Fibroblast of skin of right biceps (primary cell): ENCODE measurements around the gene CBFA2T2.
"Not testable (repeated sequence)": the region's sequence is repeated elsewhere in the genome, so short reads cannot be mapped to it uniquely, and the experiment has no call there.

Source experiments
- DNase-seq: peaks from one replicate; pipeline ENCODE4 v3.0.0-alpha.2; 2013

Gene CBFA2T2

DNA sequence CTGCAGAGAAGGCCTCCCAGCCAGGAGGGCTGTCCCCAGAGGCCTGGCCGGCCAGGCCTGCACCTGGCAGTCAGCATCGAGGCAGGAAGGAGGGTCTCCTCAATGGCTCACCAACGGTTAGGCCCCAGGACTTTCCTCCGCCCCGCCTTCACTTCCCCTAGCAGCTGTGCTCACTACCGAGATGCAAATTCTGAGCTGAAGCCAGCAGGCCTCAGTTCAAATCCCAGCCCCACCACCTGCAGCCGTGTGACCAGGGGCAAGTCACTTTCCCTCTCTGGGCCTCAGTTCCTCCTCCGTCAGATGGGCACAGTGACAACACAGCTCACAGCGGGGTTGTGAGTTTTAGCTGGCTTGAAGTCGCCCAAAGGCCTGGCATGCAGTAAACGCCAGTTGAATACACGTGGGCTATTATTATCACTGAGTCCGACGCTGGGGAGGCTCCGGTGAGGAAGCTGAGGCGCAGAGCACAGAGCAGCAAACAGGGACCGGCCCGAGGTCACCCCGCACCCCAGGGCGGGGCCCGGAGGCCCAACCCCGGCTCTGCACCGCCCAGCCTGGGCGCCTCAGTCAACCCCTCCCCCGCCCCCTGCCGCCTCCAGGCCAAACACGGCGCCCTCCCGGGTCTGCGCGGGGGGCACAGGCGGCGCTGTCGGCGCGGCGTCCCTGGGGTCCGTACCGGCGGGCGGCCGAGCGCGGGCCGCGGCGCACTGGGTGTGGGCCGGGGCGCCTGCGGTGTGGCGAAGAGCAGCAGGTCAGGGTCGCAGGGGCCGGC lies 195.6 kb downstream of the CBFA2T2 start:
- DNase-seq, result peak; percentile 36

DNA sequence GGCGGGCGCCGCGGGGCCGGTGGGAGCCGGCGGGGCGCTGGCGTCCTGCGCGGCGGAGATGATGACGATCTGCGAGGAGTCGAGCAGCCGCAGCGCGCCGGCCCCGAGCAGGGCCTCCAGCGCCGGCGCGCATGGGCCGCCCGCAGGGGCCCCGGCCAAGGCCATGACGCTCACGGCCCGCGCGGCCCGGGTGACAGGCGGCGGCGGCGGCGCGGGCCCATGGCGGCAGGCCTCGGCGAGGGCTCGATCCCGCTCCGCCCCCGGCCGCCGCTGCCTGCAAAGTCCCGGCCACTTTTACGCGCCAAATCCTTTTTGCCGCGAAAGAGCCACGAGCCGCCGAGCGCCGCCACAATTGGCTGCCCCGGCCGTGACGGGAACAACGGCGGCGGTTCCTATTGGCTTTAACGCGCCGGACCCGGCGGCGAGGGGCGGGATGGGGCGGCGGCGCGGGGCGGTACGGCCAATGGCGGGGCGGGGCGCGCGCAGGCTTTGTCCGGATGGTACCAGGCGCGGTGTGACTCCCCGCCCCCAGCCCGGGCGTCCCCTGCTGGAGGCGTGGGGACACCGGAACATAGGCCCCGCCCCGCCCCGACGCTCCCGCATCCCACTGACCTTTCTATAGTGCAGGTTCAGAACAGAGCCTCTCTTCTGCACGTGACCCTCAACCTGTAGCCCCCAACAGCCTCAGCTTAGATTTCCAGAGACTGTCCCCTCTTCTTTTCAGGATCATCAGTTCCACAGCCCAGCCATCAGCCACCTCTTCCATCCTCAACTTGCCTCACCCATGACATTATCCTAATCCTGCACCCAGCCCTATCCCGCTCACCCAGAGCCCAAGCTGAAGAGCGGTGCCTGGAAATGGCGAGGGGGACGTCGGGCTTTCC lies 196.4 kb downstream of the CBFA2T2 start, which contains the start of gene E2F1:
Gene E2F1 (minus strand): TSS at position 286 of the 884 bp plus-strand sequence. CDS start 121 bp downstream, at position 165.
- peak; percentile 95 for DNase-seq

DNA sequence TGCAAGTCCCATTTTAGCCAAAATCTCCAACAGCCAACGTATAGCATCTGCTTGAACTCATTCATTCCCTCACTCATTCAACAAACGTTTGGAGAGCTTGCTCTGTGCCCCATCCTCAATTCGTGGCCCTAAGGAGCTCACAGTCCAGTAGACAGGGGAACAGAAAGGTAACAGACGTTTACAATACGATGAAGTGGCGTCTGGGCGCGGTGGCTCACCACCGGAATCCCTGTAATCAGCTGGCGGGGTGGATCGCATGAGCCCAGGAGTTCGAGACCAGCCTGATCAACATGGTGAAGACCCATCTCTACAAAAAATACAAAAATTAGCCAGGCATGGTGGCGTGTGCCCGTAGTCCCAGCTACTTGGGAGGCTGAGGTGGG lies 197.1 kb downstream of the CBFA2T2 start:
- no peak for DNase-seq

DNA sequence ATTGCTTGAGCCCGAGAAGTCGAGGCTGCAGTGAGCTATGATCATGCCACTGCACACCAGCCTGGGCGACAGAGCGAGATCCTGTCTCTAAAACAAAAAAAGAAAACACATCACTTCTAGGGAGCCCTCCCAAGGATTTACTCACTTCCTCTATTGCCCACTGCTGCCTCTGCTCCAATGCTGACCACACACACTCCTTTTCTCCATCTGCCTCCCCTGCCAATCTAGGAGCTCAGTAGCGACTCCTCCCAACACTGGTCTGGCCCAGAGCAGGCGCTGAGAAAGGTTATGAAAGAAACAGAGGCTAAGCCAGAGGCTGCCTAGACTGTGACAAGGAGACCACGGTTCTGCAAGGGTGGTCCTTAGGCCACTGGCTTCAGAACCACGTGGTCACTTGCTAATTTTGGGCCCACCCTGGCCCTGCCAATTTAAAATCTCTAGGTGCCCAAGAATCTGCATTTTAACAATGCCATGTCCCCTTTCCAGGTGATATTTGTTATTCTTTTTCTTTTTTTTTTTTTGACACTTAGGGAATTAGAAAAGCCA lies 197.5 kb downstream of the CBFA2T2 start:
- no peak for DNase-seq

DNA sequence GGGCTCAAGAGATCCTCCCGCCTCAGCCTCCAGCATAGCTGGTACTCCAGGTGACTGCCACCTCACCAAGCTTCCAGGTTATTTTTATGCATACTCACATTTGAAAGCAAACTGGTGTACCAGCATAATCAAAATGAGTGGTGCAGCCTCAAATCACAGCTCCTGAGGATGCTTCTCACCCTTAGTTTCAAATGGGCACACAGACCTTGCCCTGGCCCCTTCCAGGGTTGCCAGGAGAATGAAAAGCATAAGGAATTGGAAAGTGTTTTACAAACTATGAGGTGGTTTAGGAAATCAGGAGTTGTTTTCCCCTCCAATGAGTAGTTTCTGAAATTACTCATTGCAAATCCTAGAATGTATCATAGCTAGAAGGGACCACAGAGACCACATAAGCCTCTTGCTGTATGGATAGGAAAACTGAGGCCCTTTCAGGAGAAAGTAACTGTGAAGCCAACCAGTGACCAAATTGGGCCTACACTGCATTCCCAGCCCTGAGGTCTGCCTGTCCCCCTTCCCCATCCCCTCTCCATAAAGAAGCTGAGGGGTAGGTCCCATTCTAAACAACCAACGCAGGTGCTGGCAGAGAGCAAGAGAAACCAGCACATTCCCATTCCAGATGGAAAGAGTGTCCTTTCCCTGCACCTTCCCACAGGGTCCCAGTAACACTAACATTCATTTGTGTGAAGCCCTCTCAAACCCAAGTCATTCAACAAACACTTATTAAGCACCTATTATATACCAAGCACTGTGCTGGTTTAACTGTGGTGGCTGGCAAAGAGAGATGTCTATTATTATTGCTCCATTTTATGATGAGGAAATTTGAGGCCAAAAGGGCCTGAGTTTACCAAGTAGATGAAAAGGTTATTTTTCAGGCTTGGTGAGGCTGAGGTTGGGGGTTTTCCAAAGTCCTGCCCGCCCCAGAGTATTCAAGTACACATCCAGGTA lies 198.4 kb downstream of the CBFA2T2 start:
- no peak for DNase-seq

DNA sequence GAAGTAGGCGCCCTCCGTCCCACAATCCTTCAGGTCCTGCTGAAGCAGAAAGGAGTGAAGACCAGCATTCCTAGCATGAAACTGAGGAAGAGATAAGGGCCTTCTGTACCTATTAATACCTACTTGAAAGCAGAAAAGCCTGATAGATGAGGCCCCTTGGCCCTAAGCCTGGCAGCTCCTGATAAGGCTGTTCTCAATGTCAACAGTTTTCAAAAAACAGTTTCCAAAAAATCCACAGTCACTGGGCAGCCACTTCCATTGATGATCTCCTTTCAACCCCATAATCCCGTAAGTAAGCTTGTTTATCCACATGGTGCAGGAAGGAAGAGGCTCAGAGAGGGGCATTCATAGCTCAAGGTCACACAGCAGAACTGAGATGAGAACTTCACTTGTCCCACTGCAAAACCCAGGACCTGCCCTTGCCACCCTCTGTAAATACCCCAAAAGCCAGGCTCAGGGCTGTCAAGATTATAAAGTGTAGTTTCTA lies 199.1 kb downstream of the CBFA2T2 start:
- DNase-seq, result no peak

DNA sequence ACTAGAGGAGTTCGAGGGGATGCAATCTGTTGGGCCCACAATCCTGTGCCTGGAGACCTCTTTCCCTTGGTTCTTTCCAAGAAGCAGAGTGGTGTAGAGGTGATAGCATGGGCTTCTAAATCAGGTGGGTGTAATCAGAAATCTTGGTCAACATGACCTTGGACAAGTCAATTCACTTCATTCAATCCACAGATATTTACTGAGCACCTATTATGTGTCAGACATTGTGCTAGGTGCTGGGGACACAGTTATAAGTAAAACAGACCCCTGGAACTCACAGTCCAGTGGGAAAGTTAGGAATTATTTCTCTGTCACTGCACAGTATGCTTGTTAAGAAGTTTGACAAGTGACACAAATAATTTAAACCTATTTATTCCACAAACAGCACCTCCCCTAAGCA lies 199.6 kb downstream of the CBFA2T2 start:
- DNase-seq, result no peak

DNA sequence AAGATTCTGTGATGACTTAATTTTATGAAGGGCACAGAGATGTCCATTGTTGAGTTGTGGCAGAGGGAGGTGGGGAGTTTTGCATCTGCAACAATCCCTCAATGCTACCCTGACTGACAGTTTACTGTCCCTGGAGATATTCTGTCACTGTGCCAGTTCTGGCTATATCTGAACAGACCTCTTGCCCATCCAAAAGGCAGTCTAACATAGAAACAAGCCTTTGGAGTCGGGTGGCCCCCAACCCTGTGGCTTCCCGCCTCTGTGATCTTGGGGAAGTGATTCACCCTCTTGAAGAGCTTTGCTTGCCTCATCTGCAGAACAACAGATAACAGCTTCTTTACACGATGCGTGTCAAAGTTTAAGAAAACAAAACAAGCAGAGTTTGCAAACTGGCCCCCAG lies 200.1 kb downstream of the CBFA2T2 start:
- DNase-seq, result peak; percentile 55

DNA sequence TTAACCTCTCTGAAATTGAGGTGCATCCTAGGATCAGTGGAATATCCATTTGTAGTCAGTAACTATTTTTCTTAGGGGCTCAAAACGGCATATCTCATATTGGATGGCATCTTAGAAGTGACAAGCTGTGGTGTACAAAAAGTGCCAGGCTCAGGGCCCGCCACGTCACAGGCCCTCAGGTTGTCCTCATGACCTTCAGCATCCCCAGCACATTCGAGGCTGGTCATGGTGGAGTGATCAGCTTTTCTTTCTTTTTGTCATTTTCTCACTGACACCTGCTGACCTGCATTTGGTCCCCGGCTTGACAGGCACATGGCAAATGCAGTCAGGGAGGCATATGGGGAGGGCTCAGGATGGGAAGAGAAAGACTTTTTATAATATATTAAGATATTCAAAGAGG lies 203.4 kb downstream of the CBFA2T2 start:
- no peak for DNase-seq

DNA sequence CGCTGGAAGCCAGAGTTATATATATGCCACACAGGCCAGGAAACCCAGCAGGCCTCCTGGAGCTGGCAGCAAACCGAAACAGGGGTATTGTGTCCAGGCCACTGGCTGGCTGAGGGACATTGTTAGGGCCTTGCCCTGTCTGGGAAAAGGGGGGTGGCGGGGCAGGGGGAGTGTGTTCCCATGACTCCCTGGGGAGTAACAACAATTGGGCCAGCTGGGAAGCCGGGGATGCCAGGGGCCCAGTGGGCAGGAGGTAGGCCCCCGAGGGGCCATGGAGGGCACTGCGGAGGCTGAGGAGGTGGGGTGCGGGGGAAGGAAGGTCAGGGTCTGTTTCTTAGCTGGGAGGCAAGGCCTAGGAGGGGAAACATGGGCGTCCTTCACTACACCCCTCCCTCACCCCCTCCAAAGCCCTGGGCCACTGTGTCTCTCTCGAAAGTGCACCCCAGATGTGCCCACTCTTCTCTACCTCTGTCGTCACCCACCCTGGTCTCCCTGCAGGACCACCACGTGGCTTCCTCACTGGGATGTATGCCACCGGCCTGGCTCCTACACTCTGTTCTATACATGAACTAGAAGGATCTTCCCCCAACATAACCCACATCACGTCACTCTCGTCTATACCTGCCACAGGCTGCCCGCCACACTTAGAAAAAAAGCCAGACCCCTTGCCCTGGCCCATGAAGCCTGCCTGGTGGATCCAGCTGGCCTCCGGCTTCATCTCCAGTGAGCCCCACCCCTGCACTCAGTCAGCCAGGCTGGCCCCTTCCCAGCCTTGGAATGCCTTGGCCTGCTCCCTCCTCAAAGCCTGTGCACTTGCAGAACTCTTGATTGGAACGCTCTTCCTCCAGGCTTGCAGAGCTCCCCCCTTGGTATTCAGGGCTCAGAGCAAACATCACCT lies 204.1 kb downstream of the CBFA2T2 start:
- no peak for DNase-seq

DNA sequence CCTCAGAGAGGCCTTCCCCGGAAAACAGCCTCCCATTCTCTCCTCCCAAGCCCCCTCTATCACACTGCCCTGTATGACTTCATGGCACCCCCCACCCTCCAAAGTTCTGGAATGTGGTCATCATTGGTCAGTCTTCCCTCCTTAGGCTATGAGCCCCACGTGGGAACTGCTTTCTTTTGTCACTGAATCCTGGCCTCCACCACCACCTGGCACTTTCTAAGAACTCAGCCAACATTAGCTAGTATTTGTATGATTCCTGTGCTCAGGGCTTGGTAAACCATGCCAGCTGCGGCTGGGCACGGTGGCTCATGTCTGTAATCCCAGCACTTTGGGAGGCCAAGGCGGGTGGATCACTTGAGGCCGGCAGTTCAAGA lies 204.7 kb downstream of the CBFA2T2 start:
- no peak for DNase-seq

DNA sequence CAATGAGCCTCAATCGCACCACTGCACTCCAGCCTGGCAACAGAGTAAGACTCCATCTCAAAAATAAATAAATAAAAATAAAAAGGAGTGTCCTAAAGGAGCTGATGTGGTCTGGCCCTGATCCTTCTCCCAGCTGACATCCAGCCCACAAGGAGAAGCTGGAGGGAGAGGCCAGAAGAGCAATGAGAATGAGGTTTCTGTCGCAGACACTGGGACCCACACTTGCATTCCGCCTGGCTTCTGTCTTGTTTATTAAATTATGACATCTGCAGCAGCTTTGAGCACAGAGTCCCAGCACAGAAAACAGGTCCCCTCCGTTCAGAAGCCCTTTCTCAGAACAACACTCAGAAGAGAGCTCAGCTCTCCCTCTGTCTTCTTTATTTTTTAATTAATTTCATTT lies 206.6 kb downstream of the CBFA2T2 start:
- no peak for DNase-seq

DNA sequence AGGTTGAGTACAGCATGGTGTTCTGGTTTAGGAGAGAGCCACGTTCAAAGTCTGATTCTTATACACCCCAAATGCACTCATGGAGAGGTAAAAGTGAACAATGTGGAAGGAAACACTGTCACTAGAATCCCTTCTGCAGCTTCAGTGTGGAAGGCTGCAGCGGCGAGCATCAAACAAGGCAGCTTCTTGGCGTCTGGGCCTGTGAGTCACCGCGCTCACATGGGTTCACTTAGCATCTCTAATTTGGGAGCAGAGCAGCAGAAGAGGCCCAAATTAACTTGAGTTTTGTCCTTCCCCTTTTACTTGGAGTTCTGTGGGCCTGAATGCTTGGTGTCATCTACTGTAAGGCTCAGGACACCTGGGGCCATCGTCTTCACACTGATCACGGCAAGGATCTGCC lies 207.2 kb downstream of the CBFA2T2 start:
- DNase-seq, result peak; percentile 79

DNA sequence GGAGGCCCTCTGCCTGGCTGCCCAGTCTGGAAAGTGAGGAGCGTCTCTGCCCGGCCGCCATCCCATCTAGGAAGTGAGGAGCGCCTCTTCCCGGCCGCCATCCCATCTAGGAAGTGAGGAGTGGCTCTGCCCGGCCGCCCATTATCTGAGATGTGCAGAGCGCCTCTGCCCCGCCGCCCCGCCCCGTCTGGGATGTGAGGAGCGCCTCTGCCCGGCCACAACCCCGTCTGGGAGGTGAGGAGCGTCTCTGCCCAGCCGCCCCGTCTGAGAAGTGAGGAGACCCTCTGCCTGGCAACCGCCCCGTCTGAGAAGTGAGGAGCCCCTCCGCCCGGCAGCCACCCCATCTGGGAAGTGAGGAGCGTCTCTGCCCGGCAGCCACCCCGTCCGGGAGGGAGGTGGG lies 209.1 kb downstream of the CBFA2T2 start:
- DNase-seq, result not testable (repeated sequence)
